ENCODE data around the gene GULP1. TPM values are rescaled to one million over a fixed set of nuclear protein-coding genes. Genes with fewer than 3 reads are reported as not detected.

GULP1 gene
- total and polyA plus RNA-seq, 11 donors, result 1.1 to 8.3 (median 4.7) TPM

- H3K27me3 ChIP-seq, result no peaks in the 10 kb centered on the region
- peaks cover 0 to 9% (median 0%) of the 10 kb centered on the region in 12 donors for H3K9me3 ChIP-seq
- 39 to 84% (median 67%) methylated on average over 2 of the region's 2 CpGs for WGBS, 4 donors
- intact Hi-C loops (cut with DNase I), result no loop called here
- peaks cover 0 to 11% (median 0%) of the 10 kb centered on the region in 12 donors for H3K4me1 ChIP-seq
- H3K4me3 ChIP-seq, result no peak overlapping the region
- no peak overlapping the region for H3K27ac ChIP-seq
- DNase-seq, result no peak
- no peak for TF ChIP-seq POLR2A (IDR thresholded peaks at IDR 0.05)
- no peak for TF ChIP-seq CTCF (IDR thresholded peaks at IDR 0.05)
- ATAC-seq, result no peak
- no peaks in the 10 kb centered on the region for H3K36me3 ChIP-seq
These were observed 16.8 kb downstream of the GULP1 start for GRCh38 chr2:188308483-188308882.

GRCh38 chr2:188309364-188309763 is 17.7 kb downstream of the GULP1 start:
- 82 to 95% (median 89%) methylated on average over 4 of the region's 4 CpGs for WGBS, 4 donors
- Histone ChIP-seq H3K9me3 (peaks cover 0 to 11% (median 0%) of the 10 kb centered on the region in 12 donors), H3K27me3 (no peaks in the 10 kb centered on the region), H3K4me1 (peaks cover 0 to 11% (median 0%) of the 10 kb centered on the region in 12 donors), H3K36me3 (no peaks in the 10 kb centered on the region), H3K4me3 (no peak overlapping the region), H3K27ac (no peak overlapping the region)
- no peak for ATAC-seq
- DNase-seq, result no peak
- TF ChIP-seq CTCF (IDR thresholded peaks at IDR 0.05), result no peak
- no peak for TF ChIP-seq POLR2A (IDR thresholded peaks at IDR 0.05)
- intact Hi-C loops (cut with DNase I), result no loop called here

GRCh38 chr2:188314314-188315054 is 22.8 kb downstream of the GULP1 start:
- Histone ChIP-seq H3K27ac (no peak overlapping the region), H3K27me3 (no peaks in the 10 kb centered on the region), H3K4me1 (no peaks in the 10 kb centered on the region), H3K4me3 (no peak overlapping the region), H3K9me3 (peaks cover 0 to 24% (median 0%) of the 10 kb centered on the region in 12 donors), H3K36me3 (no peaks in the 10 kb centered on the region)
- DNase-seq (no peak), ATAC-seq (no peak)
- intact Hi-C loops (cut with DNase I), result no loop called here
- 78 to 86% (median 79%) methylated on average over 6 of the region's 6 CpGs for WGBS, 4 donors
- no peak for TF ChIP-seq CTCF (IDR thresholded peaks at IDR 0.05)
- no peak for TF ChIP-seq POLR2A (IDR thresholded peaks at IDR 0.05)

DNA sequence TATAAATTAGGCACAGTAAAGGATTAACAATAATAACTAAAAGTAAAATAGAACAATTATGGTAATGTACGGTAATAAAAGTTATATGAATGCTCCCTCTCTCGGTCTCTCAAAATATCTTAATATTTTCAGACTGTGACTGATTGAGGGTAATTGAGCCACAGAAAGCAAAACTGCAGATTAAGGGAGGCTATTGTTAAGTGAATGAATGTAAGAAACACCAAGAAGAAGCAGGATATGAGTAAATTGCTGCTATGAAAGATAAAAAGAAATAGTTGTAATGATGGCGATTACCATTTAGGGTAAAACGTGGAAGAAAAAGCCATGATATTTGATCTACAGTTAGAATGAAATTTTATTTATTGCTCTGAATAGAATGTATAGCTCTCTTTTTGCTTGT is 24.1 kb downstream of the GULP1 start:
- Histone ChIP-seq H3K4me1 (no peaks in the 10 kb centered on the region), H3K9me3 (peaks cover 0 to 24% (median 0%) of the 10 kb centered on the region in 12 donors), H3K4me3 (no peak overlapping the region), H3K27ac (no peak overlapping the region), H3K36me3 (no peaks in the 10 kb centered on the region), H3K27me3 (no peaks in the 10 kb centered on the region)
- 92 to 95% (median 93%) methylated on average over 4 of the region's 4 CpGs for WGBS, 4 donors
- DNase-seq, result no peak
- no peak for ATAC-seq
- TF ChIP-seq CTCF (IDR thresholded peaks at IDR 0.05), result no peak
- no peak for TF ChIP-seq POLR2A (IDR thresholded peaks at IDR 0.05)
- intact Hi-C loops (cut with DNase I), result no loop called here
